ENCODE measurements around the gene LRRC28. TPM values are rescaled to one million over a fixed set of nuclear protein-coding genes. Genes with fewer than 3 reads are reported as not detected.
A peak's percentile ranks its signal among the peaks of the same experiment; 100 is the strongest.

Gene LRRC28
- total and polyA plus RNA-seq, 4 donors, result 7.7 to 66.1 (median 13.0) TPM

- TF ChIP-seq, protein P1, sequence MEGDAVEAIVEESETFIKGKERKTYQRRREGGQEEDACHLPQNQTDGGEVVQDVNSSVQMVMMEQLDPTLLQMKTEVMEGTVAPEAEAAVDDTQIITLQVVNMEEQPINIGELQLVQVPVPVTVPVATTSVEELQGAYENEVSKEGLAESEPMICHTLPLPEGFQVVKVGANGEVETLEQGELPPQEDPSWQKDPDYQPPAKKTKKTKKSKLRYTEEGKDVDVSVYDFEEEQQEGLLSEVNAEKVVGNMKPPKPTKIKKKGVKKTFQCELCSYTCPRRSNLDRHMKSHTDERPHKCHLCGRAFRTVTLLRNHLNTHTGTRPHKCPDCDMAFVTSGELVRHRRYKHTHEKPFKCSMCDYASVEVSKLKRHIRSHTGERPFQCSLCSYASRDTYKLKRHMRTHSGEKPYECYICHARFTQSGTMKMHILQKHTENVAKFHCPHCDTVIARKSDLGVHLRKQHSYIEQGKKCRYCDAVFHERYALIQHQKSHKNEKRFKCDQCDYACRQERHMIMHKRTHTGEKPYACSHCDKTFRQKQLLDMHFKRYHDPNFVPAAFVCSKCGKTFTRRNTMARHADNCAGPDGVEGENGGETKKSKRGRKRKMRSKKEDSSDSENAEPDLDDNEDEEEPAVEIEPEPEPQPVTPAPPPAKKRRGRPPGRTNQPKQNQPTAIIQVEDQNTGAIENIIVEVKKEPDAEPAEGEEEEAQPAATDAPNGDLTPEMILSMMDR (IDR thresholded peaks at IDR 0.05; ENCODE audit: control extremely low read depth, extremely low read depth), result no peak
- H3K27me3 ChIP-seq (ENCODE audit: control insufficient read depth in 3 of 3, insufficient read depth in 3 of 3, low read length in 2 of 3), result no peaks in the 10 kb centered on the region
- no peak overlapping the region for H3K9ac ChIP-seq (ENCODE audit: insufficient read depth in 1 of 2, low read length in 2 of 2)
- DNase-seq (no peak), ATAC-seq (ENCODE audit: insufficient read depth, low FRiP score) (no peak)
- H3K36me3 ChIP-seq (ENCODE audit: control insufficient read depth in 4 of 4, insufficient read depth in 4 of 4, low read length in 4 of 4), result no peaks in the 10 kb centered on the region
- 94 to 95% methylated on average over 12 of the region's 12 CpGs for WGBS, 2 donors
- H3K4me3 ChIP-seq, result no peak overlapping the region
- no peak overlapping the region for H3K27ac ChIP-seq (ENCODE audit: low read depth in 1 of 2, low read length in 1 of 2)
- H3K4me1 ChIP-seq (ENCODE audit: control insufficient read depth in 5 of 5, insufficient read depth in 5 of 5, low read length in 5 of 5), result peaks cover 3 to 38% (median 11%) of the 10 kb centered on the region in 5 donors
- H3K9me3 ChIP-seq (ENCODE audit: control insufficient read depth in 4 of 4, insufficient read depth in 3 of 4, low read length in 3 of 4), result no peaks in the 10 kb centered on the region
Observed at GRCh38 chr15:99406120-99406519, 154.8 kb downstream of the LRRC28 start.

DNA sequence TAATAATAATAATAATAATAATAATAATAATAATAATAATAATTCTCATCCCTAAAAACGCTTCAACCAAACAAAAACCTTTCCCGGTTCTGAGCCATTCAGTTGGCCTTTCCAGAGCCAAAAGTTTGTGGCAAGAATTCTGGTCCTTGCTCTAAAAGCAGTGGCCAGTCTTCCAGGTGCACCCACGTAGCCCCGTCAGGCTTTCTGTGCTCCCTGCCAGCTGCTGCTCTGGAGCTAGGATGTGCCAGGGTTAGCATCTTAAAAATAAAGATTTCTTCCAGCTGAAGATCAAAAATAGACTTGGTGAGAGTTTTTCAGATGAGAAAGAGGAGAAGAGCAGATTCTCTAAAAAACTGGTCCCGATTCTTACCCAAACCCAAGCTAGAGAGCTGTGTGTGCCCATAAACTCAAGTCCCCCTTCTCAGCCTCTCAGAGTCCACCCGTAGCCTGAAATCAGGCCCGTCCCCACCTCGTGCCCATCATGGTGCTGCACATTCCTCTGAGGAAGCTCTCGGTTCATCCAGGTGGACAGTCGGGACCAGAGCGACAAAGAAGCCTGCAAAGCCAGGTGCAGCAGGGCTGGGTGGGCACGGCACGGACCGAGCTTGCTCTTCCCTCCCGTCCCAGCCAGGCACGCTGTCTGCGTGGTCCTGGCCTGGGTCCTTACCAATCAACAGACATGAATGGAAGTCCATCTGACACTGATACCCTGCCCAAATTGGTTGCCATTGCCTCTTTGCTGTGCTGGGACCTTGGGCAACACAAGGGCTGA is 155.6 kb downstream of the LRRC28 start:
- Histone ChIP-seq H3K4me3 (no peak overlapping the region), H3K36me3 (ENCODE audit: control insufficient read depth in 4 of 4, insufficient read depth in 4 of 4, low read length in 4 of 4) (no peaks in the 10 kb centered on the region), H3K27ac (ENCODE audit: low read depth in 1 of 2, low read length in 1 of 2) (no peak overlapping the region), H3K9me3 (ENCODE audit: control insufficient read depth in 4 of 4, insufficient read depth in 3 of 4, low read length in 3 of 4) (no peaks in the 10 kb centered on the region), H3K27me3 (ENCODE audit: control insufficient read depth in 3 of 3, insufficient read depth in 3 of 3, low read length in 2 of 3) (no peaks in the 10 kb centered on the region), H3K9ac (ENCODE audit: insufficient read depth in 1 of 2, low read length in 2 of 2) (no peak overlapping the region), H3K4me1 (ENCODE audit: control insufficient read depth in 5 of 5, insufficient read depth in 5 of 5, low read length in 5 of 5) (peaks cover 0 to 31% (median 6%) of the 10 kb centered on the region in 5 donors)
- ATAC-seq (ENCODE audit: insufficient read depth, low FRiP score) (no peak), DNase-seq (no peak)
- TF ChIP-seq, protein P1 (IDR thresholded peaks at IDR 0.05; ENCODE audit: control extremely low read depth, extremely low read depth), result no peak
- whole genome bisulfite sequencing, 2 donors, result 95 to 96% methylated on average over 17 of the region's 17 CpGs

- 80 to 83% methylated on average over 5 of the region's 5 CpGs for WGBS, 2 donors
- Histone ChIP-seq H3K9me3 (ENCODE audit: control insufficient read depth in 4 of 4, insufficient read depth in 3 of 4, low read length in 3 of 4) (no peaks in the 10 kb centered on the region), H3K27me3 (ENCODE audit: control insufficient read depth in 3 of 3, insufficient read depth in 3 of 3, low read length in 2 of 3) (no peaks in the 10 kb centered on the region), H3K9ac (ENCODE audit: insufficient read depth in 1 of 2, low read length in 2 of 2) (no peak overlapping the region), H3K4me1 (ENCODE audit: control insufficient read depth in 5 of 5, insufficient read depth in 5 of 5, low read length in 5 of 5) (peaks cover 0 to 25% (median 6%) of the 10 kb centered on the region in 5 donors), H3K36me3 (ENCODE audit: control insufficient read depth in 4 of 4, insufficient read depth in 4 of 4, low read length in 4 of 4) (no peaks in the 10 kb centered on the region), H3K27ac (ENCODE audit: low read depth in 1 of 2, low read length in 1 of 2) (peak overlapping the region in 1 of 2 donors; percentile 9), H3K4me3 (no peak overlapping the region)
- ATAC-seq (ENCODE audit: insufficient read depth, low FRiP score), result no peak
- TF ChIP-seq, protein P1 (IDR thresholded peaks at IDR 0.05; ENCODE audit: control extremely low read depth, extremely low read depth), result no peak
- peak in 1 of 3 donors; percentile 29 for DNase-seq
Observed at GRCh38 chr15:99407716-99408115, 156.4 kb downstream of the LRRC28 start.
